GM20431 (cell line): ENCODE measurements around the gene GFAP.

Experiments
- in situ Hi-C: fragments of 300-500 bp; cut with MseI, MboI; formaldehyde crosslinking; loops from one replicate; pipeline ENCODE4 v1.15.0; 2020; ENCODE audit warnings: low sequenced_read_pairs; ENCODE audit not compliant: unreplicated experiment

Gene GFAP

DNA sequence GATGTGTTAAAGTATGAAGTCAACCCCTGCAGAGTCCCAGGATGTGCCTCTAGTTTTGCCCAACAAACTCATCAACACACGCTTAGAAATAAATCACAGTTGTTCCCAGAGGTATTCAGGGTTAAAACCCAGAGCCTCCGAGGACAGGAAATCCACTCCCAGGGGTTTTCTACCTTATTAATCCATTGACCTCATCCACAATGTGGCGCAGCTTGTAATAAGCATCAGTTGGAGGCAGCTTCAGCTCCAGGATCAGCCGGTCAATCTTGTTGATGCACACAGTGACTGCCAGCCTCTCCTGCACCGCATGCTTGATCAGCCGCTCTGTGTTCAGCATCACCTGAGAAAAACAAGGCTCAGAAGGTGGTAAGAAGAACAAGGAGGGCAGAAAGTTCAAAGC, 39.5 kb downstream of the GFAP start:
- in situ Hi-C loops = no loop called here

DNA sequence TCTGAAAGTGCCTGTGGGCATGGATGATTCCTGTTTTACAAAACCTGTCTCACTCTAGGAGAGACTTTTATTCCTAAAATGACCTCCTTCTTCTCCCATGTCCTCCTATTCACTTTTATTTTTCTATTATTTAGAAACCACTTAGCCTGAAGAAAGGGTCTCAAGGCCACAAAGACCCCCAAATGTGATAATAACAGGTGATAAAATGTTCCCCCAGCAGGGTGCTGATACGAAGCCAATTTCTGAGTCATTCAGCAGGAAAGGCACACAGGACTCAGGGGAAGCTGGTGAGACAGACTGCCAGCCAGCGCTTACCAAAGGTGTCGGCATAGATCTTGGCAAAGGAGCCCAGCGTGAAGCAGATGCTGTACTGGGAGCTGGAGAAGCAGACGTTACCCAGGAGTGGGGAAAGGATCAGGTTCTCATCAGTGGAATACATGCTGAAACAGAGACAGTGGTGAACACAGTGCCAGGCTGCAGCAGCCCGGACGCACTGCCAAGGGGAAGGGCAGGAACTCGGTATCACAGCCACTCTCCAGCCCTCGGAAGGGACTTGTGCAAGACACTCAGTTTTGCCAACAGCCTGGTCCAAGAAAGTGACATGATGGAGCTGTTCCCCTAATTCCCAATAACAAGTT, 43.0 kb downstream of the GFAP start:
- in situ Hi-C loops = no loop called here

DNA sequence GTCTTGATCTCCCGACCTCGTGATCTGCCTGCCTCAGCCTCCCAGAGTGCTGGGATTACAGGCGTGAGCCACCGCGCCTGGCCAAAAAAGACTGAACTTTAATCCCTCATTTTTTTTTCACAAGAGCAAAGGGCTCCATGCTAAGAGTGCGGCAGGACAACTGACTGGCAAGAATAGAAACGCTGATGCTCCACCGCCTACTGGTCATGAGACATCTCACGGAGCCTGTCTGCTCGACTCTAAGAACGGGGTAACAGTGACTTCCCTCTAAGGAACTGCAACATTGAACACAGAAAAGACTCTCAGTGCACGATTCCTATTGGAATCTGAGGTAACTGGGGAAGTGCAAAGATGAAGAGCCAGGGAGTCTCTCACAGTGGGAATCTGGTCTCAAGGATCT, 43.7 kb downstream of the GFAP start:
- in situ Hi-C loops = no loop called here

DNA sequence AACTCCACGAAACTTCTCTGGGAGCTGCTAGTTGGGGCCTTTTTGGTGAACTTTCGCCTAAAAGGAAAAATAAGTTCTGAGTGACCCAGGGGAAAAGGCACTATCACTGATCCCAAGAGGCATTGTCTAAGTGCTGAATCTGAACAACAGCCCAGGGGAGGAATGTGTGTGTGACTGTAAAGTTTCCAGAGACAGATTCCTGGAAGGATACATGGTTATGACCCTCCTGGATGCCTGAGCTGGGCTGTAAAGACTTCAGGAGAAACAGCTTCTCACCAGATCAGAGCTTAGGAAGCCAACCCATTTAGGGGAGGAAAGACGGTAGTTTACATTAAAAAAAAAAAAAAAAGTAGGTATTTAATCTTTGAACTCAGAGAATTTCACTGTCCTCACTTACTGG, 47.5 kb downstream of the GFAP start:
- in situ Hi-C loops = no loop called here

DNA sequence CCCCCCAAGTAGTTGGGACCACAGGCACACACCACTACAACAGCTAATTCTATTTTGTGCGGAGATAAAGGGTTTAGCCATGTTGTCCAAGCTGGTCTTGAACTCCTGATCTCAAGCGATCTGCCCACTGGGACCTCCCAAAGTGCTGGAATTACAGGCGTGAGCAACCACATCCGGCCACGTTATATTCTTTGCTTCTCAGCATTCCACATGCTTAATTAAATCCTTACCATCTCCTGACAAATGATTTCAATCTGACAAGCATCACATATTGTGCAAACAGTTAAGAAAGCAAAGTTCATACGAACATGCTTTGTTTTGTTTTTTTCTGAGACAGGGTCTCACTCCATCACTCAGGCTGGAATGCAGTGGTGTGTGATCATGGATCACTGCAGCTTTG, 49.4 kb downstream of the GFAP start:
- in situ Hi-C loops = no loop called here

DNA sequence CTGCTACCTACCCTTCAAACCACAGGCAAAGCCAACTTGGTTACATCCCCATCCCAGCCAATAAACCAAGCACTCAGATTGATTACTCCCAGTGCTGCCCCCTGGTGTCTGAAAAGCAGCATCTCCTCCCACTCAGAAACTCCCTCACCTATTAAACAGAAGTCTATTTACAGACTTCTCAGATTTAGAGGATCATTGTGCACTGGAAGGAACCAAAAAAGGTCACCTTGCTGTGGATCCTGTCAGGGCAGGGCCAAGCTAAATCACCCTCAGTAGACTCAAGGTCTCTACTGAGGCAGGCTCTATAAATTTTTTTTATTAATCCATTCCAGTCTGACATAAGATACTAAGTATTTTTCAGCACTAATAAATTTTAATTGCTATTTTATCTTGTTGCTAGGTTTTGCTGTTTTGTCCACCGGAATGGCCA, 50.1 kb downstream of the GFAP start:
- in situ Hi-C loops = no loop called here

DNA sequence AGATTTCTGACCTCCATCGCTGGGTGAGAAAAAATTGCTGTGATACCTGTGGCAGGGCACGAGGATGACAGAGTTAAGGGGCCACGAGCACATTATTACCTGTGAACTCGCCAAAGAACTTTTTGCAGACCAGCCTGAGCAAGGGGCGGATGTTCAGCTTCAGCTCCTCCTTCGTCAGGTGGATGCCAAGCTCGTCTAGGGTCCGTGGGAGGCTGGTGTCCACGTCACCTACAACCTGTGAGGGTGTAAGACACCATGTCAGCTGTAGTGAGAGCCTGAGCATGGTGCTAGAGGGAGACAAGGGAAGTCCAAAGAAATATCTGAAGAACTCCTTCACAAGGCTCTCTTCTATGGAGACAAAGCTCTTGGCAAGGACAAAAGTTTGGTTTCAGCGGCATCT, 50.5 kb downstream of the GFAP start:
- in situ Hi-C loops = no loop called here

DNA sequence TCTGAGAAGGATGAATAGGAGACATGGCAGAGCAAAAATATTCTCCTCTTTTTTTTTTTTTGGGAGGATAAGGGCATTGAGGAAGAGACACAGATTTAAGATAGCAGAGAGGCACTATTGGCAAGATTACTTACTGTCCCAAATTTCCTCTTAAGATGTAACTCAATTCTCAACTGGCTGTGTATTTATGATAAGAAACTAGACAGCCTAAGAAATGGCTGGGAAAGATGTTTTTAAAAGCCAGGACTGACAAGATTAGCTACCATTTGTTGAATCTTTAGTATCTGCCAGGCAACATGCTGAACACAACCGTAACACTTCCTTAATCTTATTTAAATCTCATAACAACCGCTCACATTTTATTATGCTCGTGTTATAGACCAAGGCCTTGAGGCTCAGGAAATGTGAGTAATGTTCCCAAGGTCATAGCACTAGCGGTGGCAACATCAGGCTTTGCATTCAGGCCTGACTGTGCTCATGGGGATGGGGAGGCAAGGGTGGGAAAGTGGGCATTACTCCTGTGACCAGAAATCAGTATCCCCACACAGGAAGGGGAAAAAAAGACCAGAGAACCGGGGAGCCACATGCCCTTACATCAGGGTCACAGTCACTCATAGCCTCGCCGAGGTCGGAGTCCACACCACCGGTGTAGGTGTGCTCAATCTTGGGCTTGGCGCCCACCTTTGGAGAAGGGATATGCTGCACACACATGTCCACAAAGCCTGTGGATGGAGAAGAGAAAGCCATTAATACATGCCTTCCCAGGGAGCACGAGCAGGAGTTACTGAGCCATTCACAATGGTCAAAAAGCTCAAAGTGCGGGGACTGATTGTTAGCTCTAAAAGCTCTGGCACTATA, 52.0 kb downstream of the GFAP start:
- in situ Hi-C loops = no loop called here

DNA sequence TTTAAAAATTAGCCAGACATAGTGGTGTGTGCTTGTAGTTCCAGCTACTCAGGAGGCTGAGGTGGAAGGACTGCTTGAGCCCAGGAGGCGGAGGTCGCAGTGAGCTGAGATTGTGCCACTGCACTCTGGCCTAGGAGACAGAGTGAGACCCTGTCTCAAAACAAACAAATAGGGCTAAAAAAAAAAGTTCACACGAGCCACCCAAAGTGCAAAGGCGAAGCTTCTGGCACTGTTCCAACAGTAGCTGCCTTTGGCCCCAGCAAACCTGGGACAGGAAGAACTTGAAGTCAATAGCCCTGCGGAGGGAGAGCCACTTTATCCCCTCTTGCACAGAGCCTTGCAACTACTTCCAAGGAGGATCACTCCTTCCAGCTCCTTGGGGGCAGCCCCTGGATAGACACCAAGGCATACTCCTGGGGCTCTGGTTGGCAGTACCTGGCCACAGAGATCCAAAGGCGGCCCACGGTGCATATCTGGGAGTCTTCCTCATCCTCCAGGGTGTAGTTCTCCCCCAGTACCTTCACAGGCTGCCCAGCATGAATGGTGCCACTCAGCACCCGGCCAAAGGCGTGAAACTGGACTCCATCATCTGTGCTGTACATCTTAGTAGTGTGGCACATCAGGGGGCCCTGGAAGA, 52.9 kb downstream of the GFAP start:
- in situ Hi-C loops = no loop called here

DNA sequence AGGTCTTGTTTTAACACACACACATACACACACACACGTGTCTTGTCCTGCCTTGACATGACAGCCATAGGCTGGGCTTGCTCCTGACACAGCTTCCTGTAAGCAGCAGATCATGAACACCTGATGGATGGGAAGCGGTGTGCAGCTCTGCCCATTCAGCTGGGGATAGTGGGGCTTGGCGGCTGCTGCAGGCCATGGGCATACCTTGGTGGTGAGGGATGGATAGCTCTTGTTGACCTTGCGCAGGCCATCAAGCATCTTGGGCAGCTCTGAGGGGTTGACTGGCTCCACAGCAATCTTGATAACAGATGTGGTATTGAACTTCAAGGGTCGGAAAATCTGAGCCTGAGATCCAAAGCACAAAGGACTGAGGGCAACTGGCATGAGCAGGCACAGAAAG, 55.6 kb downstream of the GFAP start:
- in situ Hi-C loops = loop anchor here (5.0 kb wide), 1 partner anchor 77 kb away; no protein-coding TSS in a partner anchor

DNA sequence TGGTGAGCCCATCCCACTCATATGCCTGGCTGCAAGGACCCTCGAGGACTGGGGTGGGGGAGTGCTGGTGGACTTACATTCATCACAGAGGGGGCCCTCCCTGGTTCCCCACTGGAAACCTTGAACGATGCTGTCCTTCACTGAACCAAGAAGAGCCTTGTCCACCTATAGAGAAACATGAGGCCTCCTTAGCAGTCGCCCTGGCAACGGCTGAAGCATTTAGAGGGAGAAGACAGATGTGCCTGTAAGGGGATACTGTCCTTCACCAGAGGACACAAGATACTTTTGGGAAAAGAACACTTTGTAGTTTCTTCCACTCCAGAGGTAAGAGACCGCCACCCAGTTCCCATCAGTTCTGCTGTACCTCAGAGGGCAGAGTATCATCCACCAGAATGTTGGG, 61.1 kb downstream of the GFAP start:
- in situ Hi-C loops = no loop called here
